Neural progenitor cell (in vitro differentiated cells): Measurements from ENCODE around the gene STAT3. TPM values are rescaled to one million over a fixed set of nuclear protein-coding genes. Genes with fewer than 3 reads are reported as not detected.

Source experiments
- DNase-seq: peaks from one replicate; pipeline ENCODE4 v3.0.0-alpha.2; 2016; ENCODE audit warnings: low spot score
- H2AFZ ChIP-seq: fragments of 200-600 bp; sonication (generic); replicated peaks from 2 replicates; pipeline ENCODE4 v1.6.1; 2016; ENCODE audit warnings: antibody characterized with exemption
- H3F3A ChIP-seq: fragments of 200-600 bp; sonication (generic); 2 replicates; pipeline ENCODE4 v1.6.1; 2016; ENCODE audit warnings: antibody characterized with exemption, low read depth
- H3K27ac ChIP-seq: fragments of 200-600 bp; sonication (generic); 2 replicates; pipeline ENCODE4 v1.5.1; 2016; ENCODE audit warnings: mild to moderate bottlenecking
- H3K27me3 ChIP-seq: fragments of 200-600 bp; sonication (generic); 2 replicates; pipeline ENCODE4 v1.6.1; 2016; ENCODE audit warnings: mild to moderate bottlenecking, moderate library complexity
- H3K36me3 ChIP-seq: fragments of 200-600 bp; sonication (generic); 2 replicates; pipeline ENCODE4 v1.5.1; 2016
- H3K4me1 ChIP-seq: fragments of 200-600 bp; sonication (generic); 2 replicates; pipeline ENCODE4 v1.6.1; 2016; ENCODE audit warnings: mixed run types
- H3K4me2 ChIP-seq: fragments of 200-600 bp; sonication (generic); 2 replicates; pipeline ENCODE4 v1.6.1; 2016
- H3K4me3 ChIP-seq: fragments of 200-600 bp; sonication (generic); 2 replicates; pipeline ENCODE4 v1.5.1; 2016
- H3K79me2 ChIP-seq: fragments of 200-600 bp; sonication (generic); 2 replicates; pipeline ENCODE4 v1.6.1; 2016; ENCODE audit warnings: low read depth
- H3K9ac ChIP-seq: fragments of 200-600 bp; sonication (generic); 2 replicates; pipeline ENCODE4 v1.6.1; 2016
- H3K9me3 ChIP-seq: fragments of 200-600 bp; sonication (generic); 2 replicates; pipeline ENCODE4 v1.5.1; 2016; ENCODE audit warnings: low read depth
- H4K20me1 ChIP-seq: fragments of 200-600 bp; sonication (generic); 2 replicates; pipeline ENCODE4 v1.6.1; 2016; ENCODE audit warnings: low read depth
- H3K27ac Mint-ChIP-seq: 3 replicates; pipeline ENCODE4 v1.8.0; 2021; ENCODE audit warnings: mixed read lengths
- H3K27me3 Mint-ChIP-seq: 2 replicates; pipeline ENCODE4 v1.8.0; 2022; ENCODE audit warnings: low read depth, mild to moderate bottlenecking, inconsistent platforms, moderate library complexity, mixed read lengths; ENCODE audit not compliant: insufficient read depth
- H3K36me3 Mint-ChIP-seq: 3 replicates; pipeline ENCODE4 v1.8.0; 2021; ENCODE audit warnings: mixed read lengths
- H3K4me1 Mint-ChIP-seq: 3 replicates; pipeline ENCODE4 v1.8.0; 2021; ENCODE audit warnings: mixed read lengths
- H3K4me3 Mint-ChIP-seq: 3 replicates; pipeline ENCODE4 v1.8.0; 2021; ENCODE audit warnings: mild to moderate bottlenecking, moderate library complexity, mixed read lengths
- H3K9me3 Mint-ChIP-seq: 3 replicates; pipeline ENCODE4 v1.8.0; 2020; ENCODE audit warnings: mixed read lengths
- EZH2 ChIP-seq: fragments of 200-600 bp; sonication (generic); IDR thresholded peaks from 2 replicates; pipeline ENCODE4 v1.6.1; 2017; ENCODE audit warnings: antibody characterized with exemption, mild to moderate bottlenecking, moderate library complexity
- EZH2phosphoT487 ChIP-seq: fragments of 200-600 bp; sonication (generic); IDR thresholded peaks from 2 replicates; pipeline ENCODE4 v1.6.1; 2017; ENCODE audit warnings: antibody characterized with exemption
- total RNA-seq: library from RNA; depleted of rRNA; stranded (reverse); fragments of >200 nt; gene quantifications from 2 replicates; pipeline ENCODE4 v1.2.3, GENCODE V29; 2015; ENCODE audit warnings: low replicate concordance
- TF ChIP-seq, protein P1 (sequence below): fragments of 200-600 bp; sonication (generic); IDR thresholded peaks from 2 replicates; pipeline ENCODE4 v1.5.1; 2017; ENCODE audit warnings: antibody characterized with exemption, mild to moderate bottlenecking

The STAT3 gene
- total RNA-seq, 1 donor from 2014 or later, result 54.9 TPM

DNA sequence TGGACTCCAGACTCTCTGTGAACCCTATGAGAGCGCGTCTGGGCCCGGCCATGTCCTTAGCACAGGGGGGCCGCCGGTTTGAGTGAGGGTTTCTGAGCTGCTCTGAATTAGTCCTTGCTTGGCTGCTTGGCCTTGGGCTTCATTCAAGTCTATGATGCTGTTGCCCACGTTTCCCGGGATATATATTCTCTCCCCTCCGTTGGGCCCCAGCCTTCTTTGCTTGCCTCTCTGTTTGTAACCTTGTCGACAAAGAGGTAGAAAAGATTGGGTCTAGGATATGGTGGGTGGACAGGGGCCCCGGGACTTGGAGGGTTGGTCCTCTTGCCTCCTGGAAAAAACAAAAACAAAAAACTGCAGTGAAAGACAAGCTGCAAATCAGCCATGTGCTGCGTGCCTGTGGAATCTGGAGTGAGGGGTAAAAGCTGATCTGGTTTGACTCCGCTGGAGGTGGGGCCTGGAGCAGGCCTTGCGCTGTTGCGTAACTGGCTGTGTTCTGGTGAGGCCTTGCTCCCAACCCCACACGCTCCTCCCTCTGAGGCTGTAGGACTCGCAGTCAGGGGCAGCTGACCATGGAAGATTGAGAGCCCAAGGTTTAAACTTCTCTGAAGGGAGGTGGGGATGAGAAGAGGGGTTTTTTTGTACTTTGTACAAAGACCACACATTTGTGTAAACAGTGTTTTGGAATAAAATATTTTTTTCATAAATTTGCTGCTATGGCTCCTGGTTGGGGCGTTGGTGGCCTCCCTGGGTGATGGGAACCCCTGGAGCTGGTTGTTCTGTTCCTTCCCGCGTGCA is 76.8 kb downstream of the STAT3 start:
- H3K4me1 Mint-ChIP-seq, result peaks cover 28% of the 10 kb centered on the region
- peak overlapping the region; percentile 86 for H3K27ac Mint-ChIP-seq
- H3K36me3 Mint-ChIP-seq, result peaks cover 5% of the 10 kb centered on the region
- no peak overlapping the region for H3K27ac ChIP-seq
- no peak overlapping the region for H3K9ac ChIP-seq
- H3K4me3 Mint-ChIP-seq, result peak overlapping the region; percentile 72
- no peaks in the 10 kb centered on the region for H3K9me3 ChIP-seq
- no peaks in the 10 kb centered on the region for H3K36me3 ChIP-seq
- no peaks in the 10 kb centered on the region for H3K79me2 ChIP-seq
- TF ChIP-seq EZH2 (no peak), EZH2phosphoT487 (no peak)
- TF ChIP-seq, protein P1, sequence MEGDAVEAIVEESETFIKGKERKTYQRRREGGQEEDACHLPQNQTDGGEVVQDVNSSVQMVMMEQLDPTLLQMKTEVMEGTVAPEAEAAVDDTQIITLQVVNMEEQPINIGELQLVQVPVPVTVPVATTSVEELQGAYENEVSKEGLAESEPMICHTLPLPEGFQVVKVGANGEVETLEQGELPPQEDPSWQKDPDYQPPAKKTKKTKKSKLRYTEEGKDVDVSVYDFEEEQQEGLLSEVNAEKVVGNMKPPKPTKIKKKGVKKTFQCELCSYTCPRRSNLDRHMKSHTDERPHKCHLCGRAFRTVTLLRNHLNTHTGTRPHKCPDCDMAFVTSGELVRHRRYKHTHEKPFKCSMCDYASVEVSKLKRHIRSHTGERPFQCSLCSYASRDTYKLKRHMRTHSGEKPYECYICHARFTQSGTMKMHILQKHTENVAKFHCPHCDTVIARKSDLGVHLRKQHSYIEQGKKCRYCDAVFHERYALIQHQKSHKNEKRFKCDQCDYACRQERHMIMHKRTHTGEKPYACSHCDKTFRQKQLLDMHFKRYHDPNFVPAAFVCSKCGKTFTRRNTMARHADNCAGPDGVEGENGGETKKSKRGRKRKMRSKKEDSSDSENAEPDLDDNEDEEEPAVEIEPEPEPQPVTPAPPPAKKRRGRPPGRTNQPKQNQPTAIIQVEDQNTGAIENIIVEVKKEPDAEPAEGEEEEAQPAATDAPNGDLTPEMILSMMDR, result no peak
- no peaks in the 10 kb centered on the region for H3K27me3 ChIP-seq
- no peaks in the 10 kb centered on the region for H3K9me3 Mint-ChIP-seq
- H3K4me3 ChIP-seq, result no peak overlapping the region
- peak; percentile 78 for DNase-seq
- H4K20me1 ChIP-seq, result no peaks in the 10 kb centered on the region
- H3F3A ChIP-seq, result peaks cover 36% of the 10 kb centered on the region
- H2AFZ ChIP-seq, result no peak overlapping the region
- H3K4me2 ChIP-seq, result peak overlapping the region; percentile 65
- H3K4me1 ChIP-seq, result peaks cover 25% of the 10 kb centered on the region
- peaks cover under 1% of the 10 kb centered on the region for H3K27me3 Mint-ChIP-seq

DNA sequence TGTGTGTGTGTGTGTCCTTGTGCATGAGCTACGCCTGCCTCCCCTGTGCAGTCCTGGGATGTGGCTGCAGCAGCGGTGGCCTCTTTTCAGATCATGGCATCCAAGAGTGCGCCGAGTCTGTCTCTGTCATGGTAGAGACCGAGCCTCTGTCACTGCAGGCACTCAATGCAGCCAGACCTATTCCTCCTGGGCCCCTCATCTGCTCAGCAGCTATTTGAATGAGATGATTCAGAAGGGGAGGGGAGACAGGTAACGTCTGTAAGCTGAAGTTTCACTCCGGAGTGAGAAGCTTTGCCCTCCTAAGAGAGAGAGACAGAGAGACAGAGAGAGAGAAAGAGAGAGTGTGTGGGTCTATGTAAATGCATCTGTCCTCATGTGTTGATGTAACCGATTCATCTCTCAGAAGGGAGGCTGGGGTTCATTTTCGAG is 77.4 kb downstream of the STAT3 start:
- H2AFZ ChIP-seq, result no peak overlapping the region
- no peak overlapping the region for H3K9ac ChIP-seq
- peak overlapping the region; percentile 86 for H3K27ac Mint-ChIP-seq
- H3K36me3 ChIP-seq, result no peaks in the 10 kb centered on the region
- peaks cover 5% of the 10 kb centered on the region for H3K36me3 Mint-ChIP-seq
- H3F3A ChIP-seq, result peaks cover 32% of the 10 kb centered on the region
- H3K27me3 ChIP-seq, result no peaks in the 10 kb centered on the region
- peaks cover 3% of the 10 kb centered on the region for H3K27me3 Mint-ChIP-seq
- no peak overlapping the region for H3K27ac ChIP-seq
- no peaks in the 10 kb centered on the region for H3K9me3 ChIP-seq
- H3K4me1 Mint-ChIP-seq, result peaks cover 28% of the 10 kb centered on the region
- no peak overlapping the region for H3K4me3 ChIP-seq
- no peak overlapping the region for H3K4me3 Mint-ChIP-seq
- H3K9me3 Mint-ChIP-seq, result no peaks in the 10 kb centered on the region
- no peaks in the 10 kb centered on the region for H4K20me1 ChIP-seq
- no peak for DNase-seq
- no peak overlapping the region for H3K4me2 ChIP-seq
- H3K4me1 ChIP-seq, result peaks cover 25% of the 10 kb centered on the region
- no peaks in the 10 kb centered on the region for H3K79me2 ChIP-seq
- no peak for TF ChIP-seq EZH2phosphoT487
- no peak for TF ChIP-seq EZH2
- TF ChIP-seq, protein P1, result no peak

DNA sequence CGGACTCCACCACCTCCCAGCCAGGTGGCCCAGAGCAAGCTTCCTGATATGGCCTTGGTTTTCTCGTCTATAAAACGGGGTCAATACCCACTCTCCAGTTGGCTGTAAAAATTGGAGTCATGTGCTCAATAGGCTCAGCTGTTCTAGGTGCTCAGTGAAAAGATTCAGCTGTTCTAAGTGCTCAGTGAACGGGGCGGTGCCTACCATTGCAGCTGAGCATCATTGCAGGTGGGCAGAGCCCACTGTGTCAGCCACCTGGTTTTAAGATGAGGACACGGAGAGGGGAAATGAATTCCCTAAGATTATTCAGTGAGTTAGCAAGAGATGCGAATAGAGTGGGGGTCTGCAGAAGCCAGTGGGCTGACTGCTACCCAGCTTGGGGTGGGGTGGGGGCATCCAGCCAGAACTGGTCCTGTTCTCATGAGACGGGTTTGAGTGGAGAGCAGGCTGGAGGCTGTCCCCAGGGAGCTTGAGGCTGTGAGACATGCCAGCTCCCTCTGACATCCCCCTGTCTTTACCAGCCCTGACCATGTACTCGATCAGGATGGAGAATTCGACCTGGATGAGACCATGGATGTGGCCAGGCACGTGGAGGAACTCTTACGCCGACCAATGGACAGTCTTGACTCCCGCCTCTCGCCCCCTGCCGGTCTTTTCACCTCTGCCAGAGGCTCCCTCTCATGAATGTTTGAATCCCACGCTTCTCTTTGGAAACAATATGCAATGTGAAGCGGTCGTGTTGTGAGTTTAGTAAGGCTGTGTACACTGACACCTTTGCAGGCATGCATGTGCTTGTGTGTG is 78.1 kb downstream of the STAT3 start:
- no peaks in the 10 kb centered on the region for H3K9me3 Mint-ChIP-seq
- peak; percentile 31 for DNase-seq
- Histone ChIP-seq H4K20me1 (no peaks in the 10 kb centered on the region), H3K27ac (no peak overlapping the region), H3K27me3 (no peaks in the 10 kb centered on the region), H3K4me1 (peaks cover 25% of the 10 kb centered on the region), H3K4me3 (no peak overlapping the region), H2AFZ (no peak overlapping the region), H3K4me2 (no peak overlapping the region), H3F3A (peaks cover 31% of the 10 kb centered on the region), H3K9ac (no peak overlapping the region), H3K9me3 (no peaks in the 10 kb centered on the region), H3K36me3 (no peaks in the 10 kb centered on the region), H3K79me2 (no peaks in the 10 kb centered on the region)
- peaks cover 1% of the 10 kb centered on the region for H3K36me3 Mint-ChIP-seq
- H3K4me1 Mint-ChIP-seq, result peaks cover 24% of the 10 kb centered on the region
- peak overlapping the region; percentile 10 for H3K4me3 Mint-ChIP-seq
- peak overlapping the region; percentile 76 for H3K27ac Mint-ChIP-seq
- H3K27me3 Mint-ChIP-seq, result peaks cover 3% of the 10 kb centered on the region
- TF ChIP-seq, protein P1, result peak; percentile 18
- no peak for TF ChIP-seq EZH2
- no peak for TF ChIP-seq EZH2phosphoT487
